Measurements from ENCODE around the gene TMEM97.

DNA sequence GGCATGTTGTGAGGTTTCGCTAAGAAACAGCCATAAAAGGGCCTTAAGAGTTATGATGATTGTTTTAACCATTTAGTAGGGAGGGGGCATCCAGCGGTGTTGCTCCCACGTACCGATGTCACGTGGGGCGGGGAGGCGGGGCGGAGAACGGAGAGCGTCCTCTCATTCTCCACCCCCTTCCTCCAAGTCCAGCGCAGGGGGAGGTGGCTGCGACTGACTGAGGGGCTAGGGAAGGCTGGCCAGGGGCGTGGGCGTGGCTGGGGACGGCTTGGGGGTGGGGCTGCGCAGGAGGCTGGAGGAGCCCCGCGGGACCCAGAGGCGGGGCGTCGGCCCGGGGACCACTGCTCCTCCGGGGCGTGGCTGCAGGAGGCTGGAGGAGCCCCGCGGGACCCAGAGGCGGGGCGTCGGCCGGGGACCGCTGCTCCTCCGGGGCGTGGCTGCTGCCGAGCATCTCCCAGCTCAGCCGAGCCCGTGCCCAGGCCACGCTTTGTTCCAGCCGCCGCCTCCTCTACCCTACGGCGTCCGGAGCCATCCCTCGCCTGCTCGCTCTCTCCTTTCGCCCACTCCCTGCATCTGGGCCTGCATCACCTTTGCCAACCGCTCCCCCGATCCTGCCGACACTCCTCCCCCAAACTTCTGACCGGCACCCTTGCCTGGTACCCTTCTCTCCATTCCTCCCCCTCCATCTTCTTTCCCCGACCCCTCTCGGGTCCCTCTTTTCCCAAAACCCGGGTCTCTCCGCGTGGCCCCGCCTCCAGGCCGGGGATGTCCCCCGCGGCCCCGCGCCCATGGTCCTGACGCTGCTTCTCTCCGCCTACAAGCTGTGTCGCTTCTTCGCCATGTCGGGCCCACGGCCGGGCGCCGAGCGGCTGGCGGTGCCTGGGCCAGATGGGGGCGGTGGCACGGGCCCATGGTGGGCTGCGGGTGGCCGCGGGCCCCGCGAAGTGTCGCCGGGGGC, 52.5 kb downstream of the TMEM97 start, which contains the start of gene SARM1:
- TF ChIP-seq, protein P1, sequence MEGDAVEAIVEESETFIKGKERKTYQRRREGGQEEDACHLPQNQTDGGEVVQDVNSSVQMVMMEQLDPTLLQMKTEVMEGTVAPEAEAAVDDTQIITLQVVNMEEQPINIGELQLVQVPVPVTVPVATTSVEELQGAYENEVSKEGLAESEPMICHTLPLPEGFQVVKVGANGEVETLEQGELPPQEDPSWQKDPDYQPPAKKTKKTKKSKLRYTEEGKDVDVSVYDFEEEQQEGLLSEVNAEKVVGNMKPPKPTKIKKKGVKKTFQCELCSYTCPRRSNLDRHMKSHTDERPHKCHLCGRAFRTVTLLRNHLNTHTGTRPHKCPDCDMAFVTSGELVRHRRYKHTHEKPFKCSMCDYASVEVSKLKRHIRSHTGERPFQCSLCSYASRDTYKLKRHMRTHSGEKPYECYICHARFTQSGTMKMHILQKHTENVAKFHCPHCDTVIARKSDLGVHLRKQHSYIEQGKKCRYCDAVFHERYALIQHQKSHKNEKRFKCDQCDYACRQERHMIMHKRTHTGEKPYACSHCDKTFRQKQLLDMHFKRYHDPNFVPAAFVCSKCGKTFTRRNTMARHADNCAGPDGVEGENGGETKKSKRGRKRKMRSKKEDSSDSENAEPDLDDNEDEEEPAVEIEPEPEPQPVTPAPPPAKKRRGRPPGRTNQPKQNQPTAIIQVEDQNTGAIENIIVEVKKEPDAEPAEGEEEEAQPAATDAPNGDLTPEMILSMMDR (IDR thresholded peaks at IDR 0.05), result no peak
- TF ChIP-seq POLR2A (IDR thresholded peaks at IDR 0.05) (no peak), EP300 (IDR thresholded peaks at IDR 0.05) (no peak)
